HepG2 (cell line): Measurements from ENCODE around the gene LEPROT.

Source experiments
- XBP1 ChIP-seq: sonication (generic); formaldehyde crosslinking; IDR thresholded peaks from 2 replicates; pipeline ENCODE4 v1.5.0; 2020; ENCODE audit warnings: missing genetic modification reagents
- TF ChIP-seq, protein P1 (sequence below): sonication (generic); formaldehyde crosslinking; IDR thresholded peaks from one replicate; pipeline ENCODE4 v1.5.1; 2020; ENCODE audit warnings: mild to moderate bottlenecking, missing genetic modification reagents; ENCODE audit errors: not compliant biosample characterization

DNA sequence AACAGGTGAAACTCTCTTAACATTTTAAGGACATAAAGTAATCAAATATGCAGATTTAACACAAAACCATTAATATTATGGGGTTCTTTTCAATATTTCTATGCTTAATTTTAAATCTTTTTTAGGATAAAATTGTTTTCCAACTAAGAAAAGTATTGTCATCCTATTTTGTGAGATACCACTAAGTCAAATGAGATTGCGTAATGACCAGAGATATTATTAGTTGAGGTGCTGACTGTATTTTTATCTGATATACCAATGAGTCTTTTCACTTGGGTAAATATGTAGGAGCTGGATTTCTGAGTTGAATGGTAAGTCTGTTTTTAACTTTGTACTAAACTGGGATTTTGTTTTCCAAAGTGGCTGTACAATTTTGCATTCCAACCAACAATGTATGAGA lies 25.4 kb downstream of the LEPROT start:
- TF ChIP-seq, protein P1, sequence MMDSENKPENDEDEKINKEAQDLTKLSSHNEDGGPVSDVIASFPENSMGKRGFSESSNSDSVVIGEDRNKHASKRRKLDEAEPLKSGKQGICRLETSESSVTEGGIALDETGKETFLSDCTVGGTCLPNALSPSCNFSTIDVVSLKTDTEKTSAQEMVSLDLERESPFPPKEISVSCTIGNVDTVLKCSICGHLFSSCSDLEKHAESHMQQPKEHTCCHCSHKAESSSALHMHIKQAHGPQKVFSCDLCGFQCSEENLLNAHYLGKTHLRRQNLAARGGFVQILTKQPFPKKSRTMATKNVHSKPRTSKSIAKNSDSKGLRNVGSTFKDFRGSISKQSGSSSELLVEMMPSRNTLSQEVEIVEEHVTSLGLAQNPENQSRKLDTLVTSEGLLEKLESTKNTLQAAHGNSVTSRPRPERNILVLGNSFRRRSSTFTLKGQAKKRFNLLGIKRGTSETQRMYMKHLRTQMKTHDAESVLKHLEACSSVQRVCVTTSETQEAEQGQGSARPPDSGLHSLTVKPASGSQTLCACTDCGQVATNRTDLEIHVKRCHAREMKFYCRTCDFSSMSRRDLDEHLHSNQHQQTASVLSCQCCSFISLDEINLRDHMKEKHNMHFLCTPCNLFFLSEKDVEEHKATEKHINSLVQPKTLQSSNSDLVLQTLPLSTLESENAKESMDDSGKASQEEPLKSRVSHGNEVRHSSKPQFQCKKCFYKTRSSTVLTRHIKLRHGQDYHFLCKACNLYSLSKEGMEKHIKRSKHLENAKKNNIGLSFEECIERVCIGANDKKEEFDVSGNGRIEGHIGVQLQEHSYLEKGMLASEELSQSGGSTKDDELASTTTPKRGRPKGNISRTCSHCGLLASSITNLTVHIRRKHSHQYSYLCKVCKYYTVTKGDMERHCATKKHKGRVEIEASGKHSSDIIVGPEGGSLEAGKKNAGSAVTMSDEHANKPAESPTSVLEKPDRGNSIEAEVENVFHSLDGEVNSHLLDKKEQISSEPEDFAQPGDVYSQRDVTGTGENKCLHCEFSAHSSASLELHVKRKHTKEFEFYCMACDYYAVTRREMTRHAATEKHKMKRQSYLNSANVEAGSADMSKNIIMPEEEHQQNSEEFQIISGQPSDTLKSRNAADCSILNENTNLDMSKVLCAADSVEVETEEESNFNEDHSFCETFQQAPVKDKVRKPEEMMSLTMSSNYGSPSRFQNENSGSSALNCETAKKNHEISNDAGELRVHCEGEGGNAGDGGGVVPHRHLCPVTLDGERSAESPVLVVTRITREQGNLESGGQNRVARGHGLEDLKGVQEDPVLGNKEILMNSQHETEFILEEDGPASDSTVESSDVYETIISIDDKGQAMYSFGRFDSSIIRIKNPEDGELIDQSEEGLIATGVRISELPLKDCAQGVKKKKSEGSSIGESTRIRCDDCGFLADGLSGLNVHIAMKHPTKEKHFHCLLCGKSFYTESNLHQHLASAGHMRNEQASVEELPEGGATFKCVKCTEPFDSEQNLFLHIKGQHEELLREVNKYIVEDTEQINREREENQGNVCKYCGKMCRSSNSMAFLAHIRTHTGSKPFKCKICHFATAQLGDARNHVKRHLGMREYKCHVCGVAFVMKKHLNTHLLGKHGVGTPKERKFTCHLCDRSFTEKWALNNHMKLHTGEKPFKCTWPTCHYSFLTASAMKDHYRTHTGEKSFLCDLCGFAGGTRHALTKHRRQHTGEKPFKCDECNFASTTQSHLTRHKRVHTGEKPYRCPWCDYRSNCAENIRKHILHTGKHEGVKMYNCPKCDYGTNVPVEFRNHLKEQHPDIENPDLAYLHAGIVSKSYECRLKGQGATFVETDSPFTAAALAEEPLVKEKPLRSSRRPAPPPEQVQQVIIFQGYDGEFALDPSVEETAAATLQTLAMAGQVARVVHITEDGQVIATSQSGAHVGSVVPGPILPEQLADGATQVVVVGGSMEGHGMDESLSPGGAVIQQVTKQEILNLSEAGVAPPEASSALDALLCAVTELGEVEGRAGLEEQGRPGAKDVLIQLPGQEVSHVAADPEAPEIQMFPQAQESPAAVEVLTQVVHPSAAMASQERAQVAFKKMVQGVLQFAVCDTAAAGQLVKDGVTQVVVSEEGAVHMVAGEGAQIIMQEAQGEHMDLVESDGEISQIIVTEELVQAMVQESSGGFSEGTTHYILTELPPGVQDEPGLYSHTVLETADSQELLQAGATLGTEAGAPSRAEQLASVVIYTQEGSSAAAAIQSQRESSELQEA: no peak
- no peak for TF ChIP-seq XBP1 (CRISPR knock-in tag)
